ENCODE measurements around the gene BUD23. TPM values are rescaled to one million over a fixed set of nuclear protein-coding genes. Genes with fewer than 3 reads are reported as not detected.

The BUD23 gene
- total and polyA plus RNA-seq, 9 of the 15 experiments (the other 6 are each of a cell fraction or from before 2014, with no cell fraction given), result 79.5 to 270 (median 150) TPM

GRCh38 chr7:73701357-73701995, 18.1 kb downstream of the BUD23 start (continued):
- TF ChIP-seq ARID4B (CRISPR knock-in tag; IDR thresholded peaks at IDR 0.05), result peak; percentile 24; the same call in 1 of the 2 replicates
- no peak for TF ChIP-seq NFE2L1 (tag; IDR thresholded peaks at IDR 0.05; ENCODE audit: borderline replicate concordance, low read depth)
- no peak for TF ChIP-seq ATF4 (CRISPR knock-in tag; IDR thresholded peaks at IDR 0.05)
- peak; percentile 52; the same call in 1 of the 2 replicates for TF ChIP-seq ZNF384 (IDR thresholded peaks at IDR 0.05; ENCODE audit: low read depth, low read length)
- TF ChIP-seq ZMIZ1 (IDR thresholded peaks at IDR 0.05; ENCODE audit: low read depth in 2 of 2, low read length in 2 of 2), result no peak
- no peak for TF ChIP-seq ZNF253 (CRISPR knock-in tag; conservative IDR thresholded peaks at IDR 0.05)
- TF ChIP-seq FOXJ2 (tag; IDR thresholded peaks at IDR 0.05), result no peak
- TF ChIP-seq ZC3H11A (IDR thresholded peaks at IDR 0.05; ENCODE audit: low read depth, low read length), result no peak
- no peak for TF ChIP-seq TBP (optimal IDR thresholded peaks at IDR 0.05; ENCODE audit: low read depth, low read length)
- TF ChIP-seq SRSF7 (optimal IDR thresholded peaks at IDR 0.05; ENCODE audit: low read depth, low read length), result no peak
- no peak for TF ChIP-seq TCF7L2 (IDR thresholded peaks at IDR 0.05; ENCODE audit: low read depth, low read length)
- TF ChIP-seq MNT (conservative IDR thresholded peaks at IDR 0.05), result no peak
- TF ChIP-seq NFIC (IDR thresholded peaks at IDR 0.05), result no peak
- no peak for TF ChIP-seq KLF6 (CRISPR knock-in tag; IDR thresholded peaks at IDR 0.05; ENCODE audit: borderline replicate concordance)
- no peak for TF ChIP-seq THRB (CRISPR knock-in tag; conservative IDR thresholded peaks at IDR 0.05)
